ENCODE data around the gene NHLRC3. TPM values are rescaled to one million over a fixed set of nuclear protein-coding genes. Genes with fewer than 3 reads are reported as not detected.
A peak's percentile ranks its signal among the peaks of the same experiment; 100 is the strongest.

The NHLRC3 gene
- total and polyA plus RNA-seq, 12 donors, result 6.6 to 52.1 (median 19.4) TPM

GRCh38 chr13:39025433-39025839 lies 12.8 kb upstream of the NHLRC3 start:
- H3K27me3 ChIP-seq, result no peaks in the 10 kb centered on the region
- no peak for TF ChIP-seq POLR2A (IDR thresholded peaks at IDR 0.05)
- TF ChIP-seq, protein P1, sequence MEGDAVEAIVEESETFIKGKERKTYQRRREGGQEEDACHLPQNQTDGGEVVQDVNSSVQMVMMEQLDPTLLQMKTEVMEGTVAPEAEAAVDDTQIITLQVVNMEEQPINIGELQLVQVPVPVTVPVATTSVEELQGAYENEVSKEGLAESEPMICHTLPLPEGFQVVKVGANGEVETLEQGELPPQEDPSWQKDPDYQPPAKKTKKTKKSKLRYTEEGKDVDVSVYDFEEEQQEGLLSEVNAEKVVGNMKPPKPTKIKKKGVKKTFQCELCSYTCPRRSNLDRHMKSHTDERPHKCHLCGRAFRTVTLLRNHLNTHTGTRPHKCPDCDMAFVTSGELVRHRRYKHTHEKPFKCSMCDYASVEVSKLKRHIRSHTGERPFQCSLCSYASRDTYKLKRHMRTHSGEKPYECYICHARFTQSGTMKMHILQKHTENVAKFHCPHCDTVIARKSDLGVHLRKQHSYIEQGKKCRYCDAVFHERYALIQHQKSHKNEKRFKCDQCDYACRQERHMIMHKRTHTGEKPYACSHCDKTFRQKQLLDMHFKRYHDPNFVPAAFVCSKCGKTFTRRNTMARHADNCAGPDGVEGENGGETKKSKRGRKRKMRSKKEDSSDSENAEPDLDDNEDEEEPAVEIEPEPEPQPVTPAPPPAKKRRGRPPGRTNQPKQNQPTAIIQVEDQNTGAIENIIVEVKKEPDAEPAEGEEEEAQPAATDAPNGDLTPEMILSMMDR (IDR thresholded peaks at IDR 0.05), result no peak
- no peaks in the 10 kb centered on the region for H3K9me3 ChIP-seq (replicated peaks in 1 of 3)
- intact Hi-C loops (cut with DNase I), result no loop called here
- 59 to 78% (median 69%) methylated on average over 2 of the region's 2 CpGs for WGBS, 4 donors
- no peak overlapping the region for H3K27ac ChIP-seq
- DNase-seq, result no peak
- H3K4me3 ChIP-seq, result no peak overlapping the region
- H3K4me1 ChIP-seq (replicated peaks in 1 of 2), result peaks cover 0 to 8% of the 10 kb centered on the region in 2 donors
- peaks cover 0 to 61% of the 10 kb centered on the region in 2 donors for H3K36me3 ChIP-seq (replicated peaks in 1 of 2)

- 91 to 100% (median 98%) methylated on average over 1 of the region's 1 CpG for WGBS, 4 donors
- intact Hi-C loops (cut with DNase I), result no loop called here
- DNase-seq, result no peak
- TF ChIP-seq, protein P1 (IDR thresholded peaks at IDR 0.05), result no peak
- no peak overlapping the region for H3K27ac ChIP-seq
- no peaks in the 10 kb centered on the region for H3K9me3 ChIP-seq (replicated peaks in 1 of 3)
- H3K36me3 ChIP-seq (replicated peaks in 1 of 2), result peaks cover 0 to 12% of the 10 kb centered on the region in 2 donors
- no peaks in the 10 kb centered on the region for H3K27me3 ChIP-seq
- H3K4me1 ChIP-seq (replicated peaks in 1 of 2), result peaks cover 15 to 32% of the 10 kb centered on the region in 2 donors
- no peak overlapping the region for H3K4me3 ChIP-seq
Measured at GRCh38 chr13:39032150-39032549, 6.1 kb upstream of the NHLRC3 start.

- no peaks in the 10 kb centered on the region for H3K9me3 ChIP-seq (replicated peaks in 1 of 3)
- WGBS, 4 donors, result 88 to 100% (median 93%) methylated on average over 1 of the region's 1 CpG
- no peak for DNase-seq
- intact Hi-C loops (cut with DNase I), result no loop called here
- H3K27ac ChIP-seq, result no peak overlapping the region
- TF ChIP-seq POLR2A (IDR thresholded peaks at IDR 0.05), result no peak
- TF ChIP-seq, protein P1 (IDR thresholded peaks at IDR 0.05), result no peak
- H3K27me3 ChIP-seq, result no peaks in the 10 kb centered on the region
- H3K4me3 ChIP-seq, result no peak overlapping the region
- H3K36me3 ChIP-seq (replicated peaks in 1 of 2), result no peaks in the 10 kb centered on the region
- H3K4me1 ChIP-seq (replicated peaks in 1 of 2), result peaks cover 15 to 36% of the 10 kb centered on the region in 2 donors
Measured at GRCh38 chr13:39034085-39034484, 4.2 kb upstream of the NHLRC3 start.

DNA sequence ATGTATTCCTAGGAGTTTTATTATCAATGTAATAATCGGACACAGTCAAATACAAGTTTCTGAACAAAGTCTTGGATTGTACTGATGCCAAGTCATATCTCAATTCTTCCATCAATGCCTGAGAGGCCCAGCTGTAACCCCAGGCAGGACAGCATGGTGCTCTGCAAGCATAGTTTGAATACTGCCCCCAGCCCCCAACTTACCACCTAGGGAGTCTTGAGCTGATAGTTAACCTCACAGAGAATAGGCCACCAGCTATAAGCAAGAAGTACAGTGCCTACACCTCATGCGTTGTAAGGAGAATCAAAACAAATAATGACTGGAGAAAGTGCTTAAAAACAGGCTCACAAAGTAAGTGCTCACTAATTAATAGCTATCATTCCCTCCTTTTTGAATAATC lies 3.1 kb upstream of the NHLRC3 start:
- intact Hi-C loops (cut with DNase I), result no loop called here
- H3K4me3 ChIP-seq, result peak overlapping the region in 1 of 4 donors; percentile 87
- H3K27me3 ChIP-seq, result no peaks in the 10 kb centered on the region
- H3K9me3 ChIP-seq (replicated peaks in 1 of 3), result no peaks in the 10 kb centered on the region
- H3K36me3 ChIP-seq (replicated peaks in 1 of 2), result no peaks in the 10 kb centered on the region
- WGBS, 4 donors, result 68 to 84% (median 74%) methylated on average over 2 of the region's 2 CpGs
- no peak for TF ChIP-seq POLR2A (IDR thresholded peaks at IDR 0.05)
- TF ChIP-seq, protein P1 (IDR thresholded peaks at IDR 0.05), result no peak
- DNase-seq, result no peak
- peaks cover 15 to 46% of the 10 kb centered on the region in 2 donors for H3K4me1 ChIP-seq (replicated peaks in 1 of 2)
- H3K27ac ChIP-seq, result no peak overlapping the region

Data from adrenal gland (tissue), 12 donors.